ENCODE data around the gene NXPE4. TPM values are rescaled to one million over a fixed set of nuclear protein-coding genes. Genes with fewer than 3 reads are reported as not detected.
"Not testable (repeated sequence)": the region's sequence is repeated elsewhere in the genome, so short reads cannot be mapped to it uniquely, and the experiment has no call there.

NXPE4 gene
- polyA plus RNA-seq, 2 donors: 0.01 TPM; not detected in 1

GRCh38 chr11:114619659-114620173 lies 24.1 kb upstream of the NXPE4 start:
- no peak overlapping the region for H3K27ac ChIP-seq (ENCODE audit: low read depth in 2 of 2, low read length in 1 of 2)
- H3K9me3 ChIP-seq (ENCODE audit: control insufficient read depth in 2 of 2, insufficient read depth in 1 of 2, low read depth in 1 of 2, low read length in 1 of 2): no peaks in the 10 kb centered on the region
- no peaks in the 10 kb centered on the region for H3K27me3 ChIP-seq (ENCODE audit: control insufficient read depth in 1 of 2, insufficient read depth in 2 of 2, low read length in 2 of 2)
- no peaks in the 10 kb centered on the region for H3K36me3 ChIP-seq (ENCODE audit: control insufficient read depth in 2 of 2, insufficient read depth in 2 of 2, low read length in 1 of 2)
- H3K4me3 ChIP-seq (ENCODE audit: low read depth in 1 of 2, low read length in 2 of 2): no peak overlapping the region
- H3K4me1 ChIP-seq (ENCODE audit: control insufficient read depth in 2 of 2, insufficient read depth in 2 of 2, low read length in 1 of 2): no peaks in the 10 kb centered on the region
- WGBS, 2 donors: 76 to 87% methylated on average over 10 of the region's 10 CpGs

DNA sequence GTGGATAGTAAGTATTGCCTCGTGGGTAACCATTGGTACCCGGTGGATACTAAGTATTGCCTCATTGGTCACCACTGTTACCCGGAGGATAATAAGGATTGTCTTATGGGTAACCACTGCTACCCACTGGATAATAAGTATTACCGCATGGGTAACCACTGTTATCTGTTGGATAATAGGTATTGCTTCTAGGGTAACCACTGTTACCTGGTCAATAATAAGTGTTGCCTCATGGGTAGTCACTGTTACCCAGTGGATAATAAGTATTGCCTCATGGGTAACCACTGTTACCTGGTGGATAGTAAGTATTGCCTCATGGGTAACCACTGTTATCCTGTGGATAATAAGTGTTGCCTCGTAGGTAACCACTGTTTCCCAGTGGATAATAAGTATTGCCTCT lies 22.6 kb upstream of the NXPE4 start:
- H3K4me3 ChIP-seq (ENCODE audit: low read depth in 1 of 2, low read length in 2 of 2): no peak overlapping the region
- no peak overlapping the region for H3K27ac ChIP-seq (ENCODE audit: low read depth in 2 of 2, low read length in 1 of 2)
- no peaks in the 10 kb centered on the region for H3K4me1 ChIP-seq (ENCODE audit: control insufficient read depth in 2 of 2, insufficient read depth in 2 of 2, low read length in 1 of 2)
- 93 to 96% methylated on average over 5 of the region's 5 CpGs for WGBS, 2 donors
- no peaks in the 10 kb centered on the region for H3K9me3 ChIP-seq (ENCODE audit: control insufficient read depth in 2 of 2, insufficient read depth in 1 of 2, low read depth in 1 of 2, low read length in 1 of 2)
- no peaks in the 10 kb centered on the region for H3K36me3 ChIP-seq (ENCODE audit: control insufficient read depth in 2 of 2, insufficient read depth in 2 of 2, low read length in 1 of 2)
- no peaks in the 10 kb centered on the region for H3K27me3 ChIP-seq (ENCODE audit: control insufficient read depth in 1 of 2, insufficient read depth in 2 of 2, low read length in 2 of 2)

DNA sequence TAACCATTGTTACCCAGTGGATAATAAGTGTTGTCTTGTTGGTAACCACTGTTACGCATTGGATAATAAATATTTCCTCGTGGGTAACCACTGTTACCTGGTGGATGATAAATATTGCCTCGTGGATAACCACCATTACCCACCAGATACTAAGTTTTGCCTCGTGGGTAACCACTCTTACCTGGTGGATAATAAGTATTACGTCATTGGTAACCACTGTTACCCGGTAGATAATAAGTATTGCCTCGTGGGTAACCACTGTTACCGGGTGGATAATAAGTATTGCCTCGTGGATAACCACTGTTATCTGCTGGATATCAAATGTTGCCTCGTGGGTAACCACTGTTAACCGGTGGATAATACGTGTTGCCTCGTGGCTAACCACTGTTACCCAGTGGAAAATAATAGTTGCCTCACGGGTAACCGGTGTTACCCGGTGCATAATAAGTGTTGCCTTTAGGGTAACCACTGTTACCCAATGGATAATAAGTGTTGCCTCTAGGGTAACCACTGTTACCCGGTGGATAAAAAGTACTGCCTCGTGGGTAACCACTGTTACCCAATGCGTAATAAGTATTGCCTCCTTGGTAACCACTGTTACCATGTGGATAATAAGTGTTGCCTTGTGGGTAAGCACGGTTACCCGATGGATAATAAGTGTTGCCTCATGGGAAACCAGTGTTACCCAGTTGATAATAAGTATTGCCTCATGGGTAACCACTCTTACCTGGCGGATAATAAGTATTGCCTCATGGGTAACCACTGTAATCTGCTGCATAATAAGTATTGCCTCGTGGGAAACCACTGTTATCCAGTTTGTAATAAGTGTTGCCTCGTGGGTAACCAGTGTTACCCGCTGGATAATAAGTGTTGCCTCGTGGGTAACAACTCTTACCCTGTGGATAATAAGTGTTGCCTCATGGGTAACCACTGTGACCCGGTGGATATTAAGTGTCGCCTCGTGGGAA lies 21.9 kb upstream of the NXPE4 start:
- Histone ChIP-seq H3K27me3 (ENCODE audit: control insufficient read depth in 1 of 2, insufficient read depth in 2 of 2, low read length in 2 of 2) (no peaks in the 10 kb centered on the region), H3K27ac (ENCODE audit: low read depth in 2 of 2, low read length in 1 of 2) (no peak overlapping the region)
- WGBS, 2 donors: 89% methylated on average over 29 of the region's 29 CpGs

GRCh38 chr11:114616516-114616915 lies 20.9 kb upstream of the NXPE4 start:
- Histone ChIP-seq H3K4me1 (ENCODE audit: control insufficient read depth in 2 of 2, insufficient read depth in 2 of 2, low read length in 1 of 2) (no peaks in the 10 kb centered on the region), H3K36me3 (ENCODE audit: control insufficient read depth in 2 of 2, insufficient read depth in 2 of 2, low read length in 1 of 2) (no peaks in the 10 kb centered on the region), H3K9me3 (ENCODE audit: control insufficient read depth in 2 of 2, insufficient read depth in 1 of 2, low read depth in 1 of 2, low read length in 1 of 2) (no peaks in the 10 kb centered on the region), H3K27ac (ENCODE audit: low read depth in 2 of 2, low read length in 1 of 2) (no peak overlapping the region), H3K27me3 (ENCODE audit: control insufficient read depth in 1 of 2, insufficient read depth in 2 of 2, low read length in 2 of 2) (no peaks in the 10 kb centered on the region), H3K4me3 (ENCODE audit: low read depth in 1 of 2, low read length in 2 of 2) (no peak overlapping the region)
- 92 to 94% methylated on average over 8 of the region's 8 CpGs for WGBS, 2 donors

More for the DNA sequence above, 21.9 kb upstream of the NXPE4 start:
- Histone ChIP-seq H3K4me3 (ENCODE audit: low read depth in 1 of 2, low read length in 2 of 2) (no peak overlapping the region), H3K36me3 (ENCODE audit: control insufficient read depth in 2 of 2, insufficient read depth in 2 of 2, low read length in 1 of 2) (no peaks in the 10 kb centered on the region), H3K4me1 (ENCODE audit: control insufficient read depth in 2 of 2, insufficient read depth in 2 of 2, low read length in 1 of 2) (no peaks in the 10 kb centered on the region), H3K9me3 (ENCODE audit: control insufficient read depth in 2 of 2, insufficient read depth in 1 of 2, low read depth in 1 of 2, low read length in 1 of 2) (no peaks in the 10 kb centered on the region)

DNA sequence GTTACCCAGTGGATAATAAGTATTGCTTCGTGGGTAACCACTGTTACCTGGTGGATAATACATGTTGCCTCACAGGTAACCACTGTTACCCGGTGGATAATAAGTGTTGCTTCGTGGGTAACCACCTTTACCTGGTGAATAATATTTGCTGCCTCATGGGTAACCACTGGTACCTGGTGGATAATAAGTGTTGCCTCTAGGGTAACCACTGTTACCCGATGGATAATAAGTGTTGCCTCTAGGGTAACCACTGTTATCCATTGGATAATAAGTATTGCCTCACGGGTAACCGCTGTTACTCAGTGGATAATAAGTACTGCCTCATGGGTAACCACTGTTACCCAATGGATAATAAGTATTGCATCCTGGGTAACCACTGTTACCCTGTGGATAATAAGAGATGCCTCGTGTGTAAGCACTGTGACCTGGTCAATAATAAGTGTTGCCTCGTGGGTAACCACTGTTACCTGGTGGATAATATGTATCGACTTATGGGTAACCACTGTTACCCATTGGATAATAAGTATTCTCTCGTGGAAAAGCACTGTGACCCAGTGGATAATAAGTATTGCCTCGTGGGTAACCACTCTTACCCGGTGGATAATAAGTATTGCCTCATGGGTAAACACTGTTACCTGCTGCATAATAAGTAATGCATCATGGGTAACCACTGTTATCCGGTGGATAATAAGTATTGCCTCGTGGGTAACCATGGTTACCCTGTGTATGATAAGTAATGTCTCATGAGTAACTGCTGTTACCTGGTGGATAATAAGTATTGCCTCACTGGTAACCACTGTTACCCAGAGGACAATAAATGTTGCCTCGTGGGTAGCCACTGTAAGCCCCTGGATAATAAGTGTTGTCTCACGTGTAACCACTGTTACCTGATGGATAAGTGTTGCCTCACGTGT lies 20.1 kb upstream of the NXPE4 start:
- H3K36me3 ChIP-seq (ENCODE audit: control insufficient read depth in 2 of 2, insufficient read depth in 2 of 2, low read length in 1 of 2): no peaks in the 10 kb centered on the region
- 86 to 88% methylated on average over 17 of the region's 17 CpGs for WGBS, 2 donors
- H3K4me3 ChIP-seq (ENCODE audit: low read depth in 1 of 2, low read length in 2 of 2): no peak overlapping the region
- H3K4me1 ChIP-seq (ENCODE audit: control insufficient read depth in 2 of 2, insufficient read depth in 2 of 2, low read length in 1 of 2): no peaks in the 10 kb centered on the region
- H3K9me3 ChIP-seq (ENCODE audit: control insufficient read depth in 2 of 2, insufficient read depth in 1 of 2, low read depth in 1 of 2, low read length in 1 of 2): no peaks in the 10 kb centered on the region
- H3K27ac ChIP-seq (ENCODE audit: low read depth in 2 of 2, low read length in 1 of 2): no peak overlapping the region
- no peaks in the 10 kb centered on the region for H3K27me3 ChIP-seq (ENCODE audit: control insufficient read depth in 1 of 2, insufficient read depth in 2 of 2, low read length in 2 of 2)

GRCh38 chr11:114614127-114614720 lies 18.6 kb upstream of the NXPE4 start:
- H3K27me3 ChIP-seq (ENCODE audit: control insufficient read depth in 1 of 2, insufficient read depth in 2 of 2, low read length in 2 of 2): no peaks in the 10 kb centered on the region
- no peak overlapping the region for H3K4me3 ChIP-seq (ENCODE audit: low read depth in 1 of 2, low read length in 2 of 2)
- no peak overlapping the region for H3K27ac ChIP-seq (ENCODE audit: low read depth in 2 of 2, low read length in 1 of 2)
- WGBS, 2 donors: 86 to 91% methylated on average over 11 of the region's 11 CpGs
- no peaks in the 10 kb centered on the region for H3K4me1 ChIP-seq (ENCODE audit: control insufficient read depth in 2 of 2, insufficient read depth in 2 of 2, low read length in 1 of 2)
- no peaks in the 10 kb centered on the region for H3K36me3 ChIP-seq (ENCODE audit: control insufficient read depth in 2 of 2, insufficient read depth in 2 of 2, low read length in 1 of 2)
- no peaks in the 10 kb centered on the region for H3K9me3 ChIP-seq (ENCODE audit: control insufficient read depth in 2 of 2, insufficient read depth in 1 of 2, low read depth in 1 of 2, low read length in 1 of 2)

- H3K27me3 ChIP-seq (ENCODE audit: control insufficient read depth in 1 of 2, insufficient read depth in 2 of 2, low read length in 2 of 2); H3K27ac ChIP-seq (ENCODE audit: low read depth in 2 of 2, low read length in 1 of 2); H3K4me3 ChIP-seq (ENCODE audit: low read depth in 1 of 2, low read length in 2 of 2); H3K4me1 ChIP-seq (ENCODE audit: control insufficient read depth in 2 of 2, insufficient read depth in 2 of 2, low read length in 1 of 2); H3K36me3 ChIP-seq (ENCODE audit: control insufficient read depth in 2 of 2, insufficient read depth in 2 of 2, low read length in 1 of 2); H3K9me3 ChIP-seq (ENCODE audit: control insufficient read depth in 2 of 2, insufficient read depth in 1 of 2, low read depth in 1 of 2, low read length in 1 of 2): not testable (repeated sequence)
- WGBS, 2 donors: 82 to 86% methylated on average over 9 of the region's 9 CpGs
Measured at GRCh38 chr11:114613094-114613493, 17.5 kb upstream of the NXPE4 start.

DNA sequence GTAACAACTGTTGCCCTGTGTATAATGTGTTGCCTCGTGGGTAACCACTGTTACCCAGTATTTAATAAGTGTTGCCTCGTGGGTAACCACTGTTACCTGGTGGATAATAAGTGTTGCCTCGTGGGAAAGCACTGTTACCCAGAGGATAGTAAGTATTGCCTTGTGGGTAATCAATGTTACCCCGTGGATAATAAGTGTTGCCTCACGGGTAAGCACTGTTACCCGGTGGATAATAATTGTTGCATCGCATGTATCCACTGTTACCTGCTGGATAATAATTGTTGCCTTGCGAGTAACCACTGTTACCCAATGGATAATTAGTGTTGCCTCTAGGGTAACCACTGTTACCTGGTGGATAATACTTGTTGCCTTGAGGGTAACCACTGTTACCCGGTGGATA lies 17.1 kb upstream of the NXPE4 start:
- no peaks in the 10 kb centered on the region for H3K36me3 ChIP-seq (ENCODE audit: control insufficient read depth in 2 of 2, insufficient read depth in 2 of 2, low read length in 1 of 2)
- H3K4me1 ChIP-seq (ENCODE audit: control insufficient read depth in 2 of 2, insufficient read depth in 2 of 2, low read length in 1 of 2): no peaks in the 10 kb centered on the region
- no peak overlapping the region for H3K4me3 ChIP-seq (ENCODE audit: low read depth in 1 of 2, low read length in 2 of 2)
- H3K9me3 ChIP-seq (ENCODE audit: control insufficient read depth in 2 of 2, insufficient read depth in 1 of 2, low read depth in 1 of 2, low read length in 1 of 2): no peaks in the 10 kb centered on the region
- no peaks in the 10 kb centered on the region for H3K27me3 ChIP-seq (ENCODE audit: control insufficient read depth in 1 of 2, insufficient read depth in 2 of 2, low read length in 2 of 2)
- WGBS, 2 donors: 90 to 91% methylated on average over 9 of the region's 9 CpGs
- H3K27ac ChIP-seq (ENCODE audit: low read depth in 2 of 2, low read length in 1 of 2): no peak overlapping the region

DNA sequence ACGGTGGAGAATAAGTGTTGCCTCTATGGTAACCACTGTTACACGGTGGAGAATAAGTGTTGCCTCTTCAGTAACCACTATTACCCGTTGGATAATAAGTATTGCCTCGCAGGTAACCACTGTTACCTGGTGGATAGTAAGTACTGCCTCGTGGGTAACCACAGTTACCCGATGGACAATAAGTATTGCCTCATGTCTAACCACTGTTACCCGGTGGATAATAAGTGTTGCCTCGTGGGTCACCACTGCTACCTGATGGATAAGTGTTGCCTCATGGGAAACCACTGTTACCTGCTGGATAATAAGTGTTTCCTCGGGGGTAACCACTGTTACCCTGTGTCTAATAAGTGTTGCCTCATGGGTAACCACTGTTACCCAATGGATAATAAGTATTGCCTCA lies 16.6 kb upstream of the NXPE4 start:
- H3K4me1 ChIP-seq (ENCODE audit: control insufficient read depth in 2 of 2, insufficient read depth in 2 of 2, low read length in 1 of 2); H3K27ac ChIP-seq (ENCODE audit: low read depth in 2 of 2, low read length in 1 of 2); H3K9me3 ChIP-seq (ENCODE audit: control insufficient read depth in 2 of 2, insufficient read depth in 1 of 2, low read depth in 1 of 2, low read length in 1 of 2); H3K36me3 ChIP-seq (ENCODE audit: control insufficient read depth in 2 of 2, insufficient read depth in 2 of 2, low read length in 1 of 2); H3K27me3 ChIP-seq (ENCODE audit: control insufficient read depth in 1 of 2, insufficient read depth in 2 of 2, low read length in 2 of 2); H3K4me3 ChIP-seq (ENCODE audit: low read depth in 1 of 2, low read length in 2 of 2): not testable (repeated sequence)
- WGBS, 2 donors: 90 to 92% methylated on average over 9 of the region's 9 CpGs

Measured in esophagus (tissue), 2 donors.